GM18858 (cell line): ENCODE data around the gene IGSF23.
"Not testable (repeated sequence)": the region's sequence is repeated elsewhere in the genome, so short reads cannot be mapped to it uniquely, and the experiment has no call there.

Source experiments
- ATAC-seq: cut with Tn5 transposase; IDR thresholded peaks from one replicate; pipeline ENCODE4 v1.9.1; 2021; ENCODE audit not compliant: unreplicated experiment

IGSF23 gene

DNA sequence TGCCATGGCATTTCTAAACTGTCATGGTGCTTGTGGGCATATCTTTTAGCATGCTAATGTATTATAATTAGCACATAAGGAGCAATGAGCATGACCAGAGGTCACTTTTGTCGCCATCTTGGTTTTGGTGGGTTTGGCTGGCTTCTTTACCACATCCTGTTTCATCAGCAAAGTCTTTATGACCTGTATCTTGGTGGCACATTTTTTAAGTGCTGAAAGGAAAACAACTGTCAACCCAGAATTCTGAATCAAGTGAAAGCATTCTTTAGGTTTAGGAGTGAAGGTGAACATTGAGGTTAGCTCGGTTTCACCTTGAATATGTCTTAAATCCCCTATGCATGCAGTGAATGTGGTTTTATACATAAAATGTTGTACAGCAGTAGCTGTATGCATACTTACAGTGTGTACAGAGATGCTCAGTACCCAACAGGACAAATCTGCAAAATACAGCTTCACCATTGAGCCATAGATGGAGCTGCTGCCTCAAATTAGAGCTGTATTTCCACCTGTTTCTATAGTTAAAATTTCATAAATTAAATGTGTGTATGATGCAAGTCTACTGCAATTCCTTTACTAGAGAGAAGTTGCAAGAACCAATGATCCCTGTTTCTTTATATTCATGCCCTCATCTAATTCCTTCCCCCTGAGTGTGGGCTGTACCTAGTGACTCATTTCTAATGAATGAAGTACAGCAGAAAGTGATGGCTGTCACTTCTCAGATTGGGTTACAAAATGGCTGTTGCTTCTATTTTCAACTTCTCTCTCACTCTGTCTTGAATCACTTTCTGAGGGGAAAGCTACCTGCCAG, 25.2 kb upstream of the IGSF23 start:
- ATAC-seq = no peak

DNA sequence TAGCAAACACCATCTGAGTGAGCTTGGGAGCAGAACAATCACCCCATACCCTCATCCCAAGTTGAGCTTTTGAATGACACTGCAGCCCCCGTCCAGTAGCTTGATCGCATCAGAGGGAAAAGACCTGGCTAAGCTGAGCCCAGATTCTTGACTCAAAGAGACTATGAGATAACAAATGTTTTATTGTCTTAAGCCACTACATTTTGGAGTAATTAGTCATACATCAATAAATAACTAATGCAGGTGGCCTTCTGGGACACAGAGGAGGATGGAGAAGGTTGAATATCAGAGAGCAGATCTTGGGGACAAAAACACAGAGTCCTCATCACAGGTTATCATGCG, 24.6 kb upstream of the IGSF23 start:
- no peak for ATAC-seq

DNA sequence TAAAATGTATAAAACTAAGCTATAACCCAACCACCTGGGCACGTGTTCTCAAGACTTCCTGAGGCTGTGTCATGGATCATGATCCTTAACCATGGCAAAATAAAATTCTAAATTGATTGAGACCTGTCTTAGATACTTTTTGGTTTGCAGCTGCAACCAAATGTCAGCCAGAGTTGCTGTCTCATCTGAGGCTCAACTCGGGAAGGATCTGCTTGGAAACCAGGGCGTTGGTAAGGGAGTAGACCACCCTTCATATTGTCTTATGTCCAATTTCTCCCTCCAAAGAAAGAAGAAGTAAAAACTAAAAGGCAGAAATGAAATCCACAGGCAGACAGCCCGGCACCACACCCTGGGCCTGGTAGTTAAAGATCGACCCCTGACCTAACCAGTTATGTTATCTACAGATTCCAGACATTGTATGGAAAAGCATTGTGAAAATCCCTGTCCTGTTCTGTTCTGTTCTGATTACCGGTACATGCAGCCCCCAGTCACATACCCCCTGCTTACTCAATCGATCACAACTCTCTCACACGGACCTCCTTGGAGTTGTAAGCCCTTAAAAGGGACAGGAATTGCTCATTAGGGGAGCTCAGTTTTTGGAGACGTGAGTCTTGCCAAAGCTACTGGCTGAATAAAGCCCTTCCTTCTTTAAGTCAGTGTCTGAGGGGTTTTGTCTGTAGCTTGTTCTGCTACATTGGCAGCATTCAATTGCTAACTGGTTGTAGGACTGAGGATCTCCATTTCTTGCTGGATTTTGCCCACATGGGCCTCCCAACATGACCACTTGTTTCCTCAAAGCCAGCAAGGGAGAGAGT, 22.9 kb upstream of the IGSF23 start:
- no peak for ATAC-seq

DNA sequence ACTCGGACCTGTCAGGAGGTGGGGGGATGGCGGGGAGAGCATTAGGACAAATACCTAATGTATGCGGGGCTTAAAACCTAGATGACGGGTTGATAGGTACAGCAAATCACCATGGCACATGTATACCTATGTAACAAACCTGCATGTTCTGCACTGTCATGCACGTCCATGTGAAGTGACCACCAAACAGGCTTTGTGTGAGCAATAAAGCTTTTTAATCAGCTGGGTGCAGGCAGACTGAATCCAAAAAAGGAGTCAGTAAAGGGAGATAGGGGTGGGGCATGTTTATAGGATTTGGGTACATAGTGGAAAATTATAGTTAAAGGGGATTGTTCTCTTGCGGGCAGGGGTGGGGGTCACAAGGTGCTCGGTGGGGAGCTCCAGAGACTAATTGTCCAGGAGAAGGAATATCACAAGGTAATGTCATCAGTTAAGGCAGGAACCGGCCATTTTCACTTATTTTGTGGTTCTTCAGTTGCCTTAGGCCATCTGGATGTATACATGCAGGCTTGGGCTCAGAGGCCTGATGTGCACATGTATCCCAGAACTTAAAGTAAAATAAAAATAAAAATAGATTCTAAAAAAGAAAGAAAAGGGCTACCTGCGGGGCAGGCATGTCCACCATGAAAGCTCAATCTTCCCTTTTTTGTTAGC, 21.9 kb upstream of the IGSF23 start:
- ATAC-seq = not testable (repeated sequence)

DNA sequence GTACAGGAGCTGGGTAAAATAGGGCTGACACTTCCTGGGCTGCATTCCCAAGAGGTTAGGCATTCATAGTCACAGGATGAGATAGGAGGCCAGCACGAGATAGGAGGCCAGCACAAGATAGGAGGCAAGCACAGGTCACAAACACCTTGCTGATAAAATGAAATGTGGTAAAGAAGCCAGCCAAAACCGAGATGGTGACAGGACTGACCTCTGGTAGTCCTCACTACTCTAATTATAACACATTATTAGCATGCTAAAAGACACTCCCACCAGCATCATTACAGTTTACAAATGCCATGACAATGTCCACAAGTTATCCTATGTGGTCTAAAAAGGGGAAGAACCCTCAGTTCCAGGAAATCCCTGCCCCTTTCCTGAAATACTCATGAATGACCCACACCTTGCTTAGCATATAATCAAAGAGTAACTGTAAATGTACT, 20.9 kb upstream of the IGSF23 start:
- no peak for ATAC-seq

DNA sequence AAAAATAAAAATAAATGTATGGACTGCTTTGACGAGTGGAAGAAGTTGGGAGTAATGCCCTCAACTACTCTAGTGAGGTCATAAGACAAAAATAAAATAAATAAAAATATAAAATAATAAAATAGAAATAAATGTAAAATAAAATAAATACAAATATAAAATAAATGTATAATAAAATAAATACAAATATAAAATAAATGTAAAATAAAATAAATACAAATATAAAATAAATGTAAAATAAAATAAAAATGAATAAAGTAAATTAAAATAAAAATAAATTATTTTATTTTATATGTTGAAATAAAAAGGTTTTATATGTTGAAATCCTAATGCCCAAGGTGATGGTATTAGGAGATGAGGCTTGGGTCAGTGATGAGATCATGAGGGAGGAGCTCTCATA, 20.1 kb upstream of the IGSF23 start:
- ATAC-seq = no peak

DNA sequence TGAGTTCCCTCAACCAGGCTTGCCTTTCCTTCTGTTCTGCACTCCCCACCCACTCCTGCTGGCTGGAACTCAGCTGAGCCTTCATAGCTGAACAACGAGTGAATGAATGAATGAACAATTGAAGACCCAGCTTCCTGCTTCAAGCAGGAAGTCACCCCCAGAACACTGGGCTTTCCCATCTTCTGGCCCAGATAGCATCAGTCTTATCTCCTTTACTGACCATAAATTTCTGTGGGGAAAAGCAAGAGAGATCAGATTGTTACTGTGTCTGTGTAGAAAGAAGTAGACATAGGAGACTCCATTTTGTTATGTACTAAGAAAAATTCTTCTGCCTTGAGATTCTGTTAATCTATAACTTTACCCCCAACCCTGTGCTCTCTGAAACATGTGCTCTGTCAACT, 19.5 kb upstream of the IGSF23 start:
- ATAC-seq = not testable (repeated sequence)

DNA sequence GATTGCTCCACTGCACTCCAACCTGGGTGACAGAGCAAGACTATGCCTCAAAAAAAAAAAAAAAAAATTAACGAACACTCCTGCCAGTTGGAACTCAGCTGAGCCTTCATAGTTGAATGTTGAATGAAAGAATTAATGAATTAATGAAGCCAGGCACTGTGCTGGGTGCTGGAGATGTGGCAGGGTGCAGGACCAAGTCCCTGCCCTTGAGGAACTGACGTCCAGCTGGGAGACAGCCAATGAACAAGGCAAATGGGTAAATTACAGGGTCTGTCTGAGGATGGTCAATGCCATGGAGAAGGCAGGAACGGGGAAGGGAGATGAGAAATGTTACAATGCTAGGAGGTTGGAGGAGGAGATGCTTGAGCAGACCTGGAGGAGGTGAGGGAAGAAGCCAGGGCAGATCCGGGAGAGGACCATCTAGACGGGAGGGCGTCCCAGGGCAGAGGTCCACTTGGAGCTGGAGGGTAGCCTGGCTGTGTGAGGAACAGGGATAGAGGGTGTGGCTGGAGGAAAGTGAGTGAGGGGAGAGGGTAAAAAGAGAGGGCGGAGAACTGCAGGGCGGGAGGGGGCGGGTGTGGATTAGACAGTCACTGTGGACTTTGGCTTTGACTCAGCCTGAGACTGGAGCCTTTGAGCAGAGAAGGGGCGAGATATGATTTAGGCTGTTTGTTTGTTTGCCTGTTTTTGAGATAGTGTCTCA, 16.8 kb upstream of the IGSF23 start:
- no peak for ATAC-seq

DNA sequence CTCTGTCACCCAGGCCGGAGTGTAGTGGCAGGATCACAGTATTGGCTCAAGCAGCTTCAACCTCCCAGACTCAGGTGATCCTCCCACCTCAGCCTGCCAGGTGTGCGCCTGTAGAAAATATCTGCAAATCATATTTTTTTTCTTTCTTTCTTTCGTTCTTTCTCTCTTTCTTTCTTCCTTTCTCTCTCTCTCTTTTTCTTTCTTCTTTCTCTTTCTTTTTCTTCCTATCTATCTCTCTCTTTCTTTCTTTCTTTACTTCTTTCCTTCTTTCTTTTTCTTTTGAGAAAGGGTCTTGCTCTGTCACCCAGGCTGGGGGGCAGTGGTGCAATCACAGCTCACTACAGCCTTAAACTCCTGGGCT, 16.3 kb upstream of the IGSF23 start:
- no peak for ATAC-seq

DNA sequence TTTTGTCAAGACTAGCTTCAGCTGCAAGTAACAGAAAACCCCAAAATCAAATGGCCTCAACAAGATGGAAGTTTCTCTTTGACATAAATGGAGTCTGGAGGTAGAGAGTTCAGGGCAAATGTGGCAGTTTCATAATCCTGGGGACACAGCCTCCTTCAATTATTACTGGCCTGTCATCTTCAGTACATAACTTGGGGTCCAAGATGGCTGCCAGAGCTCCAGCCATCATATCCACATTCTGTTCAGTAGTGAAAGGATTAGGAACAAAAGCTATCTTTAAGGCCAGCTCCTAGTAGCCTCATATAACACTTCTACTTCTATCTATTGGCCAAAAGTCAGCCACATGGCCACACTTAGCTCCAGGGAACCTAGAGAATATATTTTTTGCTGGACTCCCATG, 15.0 kb upstream of the IGSF23 start:
- ATAC-seq = no peak

DNA sequence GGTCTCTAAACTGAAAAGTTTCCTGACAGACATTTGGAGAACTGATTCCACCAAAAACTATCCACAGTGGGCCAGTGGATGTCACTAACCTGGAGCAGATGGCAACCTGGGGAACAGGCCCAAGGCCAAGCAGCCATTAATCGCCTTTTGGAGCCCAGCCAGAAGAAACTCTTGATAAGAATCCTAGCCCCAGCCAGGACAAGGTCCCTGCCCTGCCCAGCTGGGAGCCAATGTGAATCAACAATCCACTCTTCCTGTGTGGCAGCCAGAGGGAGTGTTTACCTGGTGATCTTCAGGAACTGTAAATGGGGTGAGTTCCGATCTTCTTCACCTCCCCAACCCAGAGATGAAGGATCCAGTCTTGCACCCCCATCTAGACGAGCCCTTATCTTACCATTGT, 14.5 kb upstream of the IGSF23 start:
- ATAC-seq = no peak

DNA sequence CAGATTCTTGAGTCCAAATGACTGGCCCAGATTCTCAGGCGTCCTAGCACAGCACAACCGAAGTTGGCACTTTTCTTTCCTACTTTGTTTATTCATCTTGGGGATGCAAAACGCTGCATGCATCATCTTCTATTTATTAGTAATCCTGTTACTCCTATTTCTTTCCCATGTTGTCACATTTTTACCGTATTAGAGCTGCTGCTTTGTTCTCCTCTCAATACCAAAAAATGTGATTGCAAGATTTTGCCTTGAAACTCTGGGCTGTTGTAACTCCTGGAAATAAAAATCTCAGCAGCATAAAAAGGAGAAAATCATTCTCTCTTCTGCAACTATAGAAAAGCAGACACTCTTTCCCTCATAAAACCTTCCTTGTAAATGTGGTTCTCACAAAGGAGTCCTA, 12.9 kb upstream of the IGSF23 start:
- no peak for ATAC-seq

DNA sequence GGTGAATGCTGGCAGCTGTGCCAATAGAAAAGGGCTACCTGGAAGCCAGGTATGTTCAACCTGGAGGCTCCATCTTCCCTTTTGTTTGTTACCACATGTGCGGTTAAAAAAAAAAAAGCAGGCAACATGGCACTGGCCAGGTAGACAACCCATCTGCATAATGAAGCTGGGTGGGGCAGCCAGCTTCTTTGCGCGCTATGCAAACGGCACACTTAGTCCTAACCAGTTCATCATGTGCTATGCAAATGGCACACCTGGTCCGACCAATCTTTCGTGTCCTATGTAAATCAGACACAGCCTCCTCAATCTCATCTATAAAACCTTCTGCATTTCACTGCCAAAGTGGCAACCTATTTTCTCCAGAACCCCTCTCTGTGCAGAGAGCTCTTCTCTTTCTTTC, 11.3 kb upstream of the IGSF23 start:
- ATAC-seq = no peak

DNA sequence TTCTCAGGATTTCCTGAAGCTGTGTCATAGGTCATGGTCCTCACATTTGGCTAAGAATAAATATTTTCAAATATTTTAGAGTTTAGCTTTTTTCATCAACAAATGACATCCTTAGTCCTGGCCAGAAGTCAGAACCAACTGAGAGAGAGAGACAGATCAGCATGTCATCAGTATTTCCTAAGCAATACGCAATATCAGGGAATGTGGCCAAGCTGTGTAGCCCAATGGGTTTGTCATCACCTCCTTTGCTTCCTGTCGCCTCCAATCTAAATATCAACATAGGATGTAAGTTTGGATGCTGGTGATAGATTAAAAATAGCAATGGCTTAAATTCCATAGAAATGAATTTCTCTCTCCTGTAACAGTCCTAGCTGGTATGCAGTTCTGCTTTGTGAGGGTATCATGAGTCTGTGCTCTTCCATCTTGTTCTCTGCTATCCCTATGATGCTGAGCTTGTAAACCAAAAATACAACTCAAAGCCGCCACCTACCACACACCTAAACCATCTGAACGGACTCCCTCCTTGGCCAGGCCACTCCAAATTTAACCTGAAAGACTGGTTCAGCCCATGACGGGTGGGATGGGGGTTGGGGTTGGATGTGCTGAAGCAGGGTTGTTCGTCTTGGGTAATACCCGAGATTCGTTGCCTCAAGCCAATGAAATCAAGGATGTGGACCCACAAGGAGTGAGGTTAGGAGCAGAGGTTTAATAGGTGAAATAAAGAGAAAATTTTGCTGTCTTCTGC, 10.0 kb upstream of the IGSF23 start:
- no peak for ATAC-seq

DNA sequence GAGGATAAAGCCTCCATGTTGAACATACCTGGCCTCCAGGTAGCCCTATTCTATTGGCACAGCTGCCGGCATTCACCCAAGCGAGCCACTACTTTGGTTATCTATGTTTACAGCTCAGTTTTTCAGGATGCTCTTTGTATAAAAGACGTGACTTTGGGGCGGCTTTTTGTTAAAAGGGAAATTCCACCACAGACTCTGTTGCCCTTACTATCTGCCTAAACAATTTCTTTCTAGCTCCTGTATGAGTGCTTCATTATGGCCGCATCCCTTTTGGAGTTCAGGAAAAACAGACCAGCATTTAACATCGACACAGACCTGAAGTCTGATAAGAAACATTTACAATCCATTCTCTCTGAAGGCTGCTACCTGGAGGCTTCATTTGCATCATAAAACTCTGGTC, 9.1 kb upstream of the IGSF23 start:
- no peak for ATAC-seq

DNA sequence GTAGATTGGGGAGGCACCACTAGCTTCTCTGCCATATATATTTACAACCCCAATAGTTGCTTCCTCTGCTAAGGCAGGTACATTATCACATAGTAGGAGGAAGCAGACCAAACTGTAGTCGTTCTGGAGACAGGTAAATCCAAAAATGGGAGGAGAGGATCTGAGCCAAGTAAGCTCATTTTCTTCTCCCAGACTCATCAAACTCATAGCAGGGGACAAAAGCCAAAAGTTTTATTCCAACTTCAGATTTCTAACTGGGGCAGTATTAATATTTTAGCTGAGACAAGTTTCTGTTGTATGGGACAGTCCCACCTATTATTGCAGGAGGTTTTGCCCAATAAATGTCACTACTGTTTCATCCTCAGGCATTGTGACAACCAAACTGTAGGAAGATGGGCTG, 7.8 kb upstream of the IGSF23 start:
- ATAC-seq = no peak

DNA sequence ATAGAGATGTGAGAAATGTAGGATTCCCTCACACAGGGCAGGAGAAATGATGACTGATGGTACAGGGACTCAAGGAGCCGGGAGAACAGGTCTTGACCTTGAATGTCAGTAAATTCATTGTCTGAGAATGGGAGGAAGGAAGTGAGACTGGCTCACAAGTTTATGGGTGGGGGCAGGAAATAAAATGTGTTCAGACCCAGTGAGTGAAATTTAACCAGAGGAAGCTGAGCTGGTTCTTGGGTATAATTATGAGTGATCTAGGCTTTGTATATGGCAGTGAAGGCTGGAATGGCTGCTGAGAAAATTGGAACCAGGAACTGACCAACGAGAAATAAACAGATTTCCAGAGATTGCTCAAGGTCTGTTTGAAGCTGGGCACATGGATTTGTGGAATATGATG, 6.3 kb upstream of the IGSF23 start:
- ATAC-seq = no peak

DNA sequence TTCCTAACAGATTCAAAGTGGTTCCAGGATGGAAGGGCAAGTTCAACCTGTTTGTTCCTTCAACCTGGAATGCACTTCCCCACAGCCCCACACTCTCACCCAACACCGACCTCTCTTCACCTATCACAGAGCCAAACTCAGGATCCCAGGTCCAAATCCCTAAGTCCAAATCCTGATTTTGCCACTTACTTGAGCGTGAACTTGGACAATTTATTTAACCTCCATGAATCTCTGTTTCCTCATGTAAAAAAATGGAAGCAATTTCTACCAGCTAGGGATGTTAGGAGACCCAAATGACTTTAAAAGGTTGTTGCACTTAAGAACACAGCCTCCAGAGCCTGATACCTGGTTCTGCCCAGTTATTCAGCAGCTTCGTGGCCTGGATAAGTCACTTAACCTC, 5.4 kb upstream of the IGSF23 start:
- no peak for ATAC-seq

DNA sequence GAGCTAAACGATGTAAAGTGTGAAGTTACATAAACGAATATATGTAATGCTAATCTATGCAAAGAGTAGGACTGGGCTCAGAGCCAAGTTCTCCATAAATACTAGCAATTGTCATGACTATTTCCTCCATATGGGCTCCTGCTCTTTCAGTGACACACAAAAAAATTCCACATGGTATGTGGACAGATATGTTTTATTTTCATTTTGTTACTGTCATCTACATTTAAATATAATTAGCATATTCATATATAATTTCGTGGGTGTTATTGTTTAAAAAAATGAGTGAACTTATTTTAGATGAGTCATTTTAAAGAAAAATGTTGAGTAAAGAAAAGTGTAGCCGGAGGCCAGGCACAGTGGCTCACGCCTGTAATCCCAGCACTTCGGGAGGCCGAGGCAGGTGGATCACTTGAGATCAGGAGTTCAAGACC, 5.0 kb upstream of the IGSF23 start:
- no peak for ATAC-seq

DNA sequence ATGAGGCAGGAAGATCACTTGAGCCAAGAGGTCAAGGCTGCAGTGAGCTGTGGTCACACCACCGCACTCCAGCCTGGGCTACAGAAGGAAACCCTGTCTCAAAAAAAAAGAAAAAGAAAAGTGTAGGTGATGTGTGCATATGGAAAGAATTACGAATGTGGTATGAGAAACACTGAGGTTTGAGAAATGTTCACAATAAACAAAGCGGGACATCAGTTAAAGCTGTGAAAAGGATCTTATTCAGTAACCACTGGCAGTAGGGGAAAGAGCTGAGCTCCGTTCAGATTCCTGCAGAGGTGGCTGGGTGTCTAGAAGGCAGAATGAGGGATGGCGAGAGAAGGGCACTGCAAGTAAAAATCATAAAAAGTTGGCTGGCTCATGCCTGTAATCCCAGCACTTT, 4.1 kb upstream of the IGSF23 start:
- ATAC-seq = no peak

DNA sequence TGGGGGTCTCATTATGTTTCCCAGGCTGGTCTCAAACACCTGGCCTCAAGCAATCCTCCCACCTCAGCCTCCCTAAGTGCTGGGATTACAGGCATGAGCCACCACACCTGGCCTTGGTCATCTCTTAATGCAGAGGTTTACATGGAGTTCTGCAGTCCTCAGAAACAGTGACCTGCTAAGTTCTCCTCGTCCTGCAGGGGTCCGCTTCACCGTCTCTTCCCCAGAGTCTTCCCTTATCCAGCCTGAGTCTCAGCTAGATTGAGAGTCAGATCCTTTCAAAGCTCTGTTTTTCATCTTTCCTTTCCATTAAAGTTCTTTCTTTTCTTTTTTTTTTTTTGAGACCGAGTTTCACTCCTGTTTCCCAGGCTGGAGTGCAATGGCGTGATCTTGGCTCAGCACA, 2.9 kb upstream of the IGSF23 start:
- not testable (repeated sequence) for ATAC-seq
